ENCODE data around the gene FOXJ3. TPM values are rescaled to one million over a fixed set of nuclear protein-coding genes. Genes with fewer than 3 reads are reported as not detected.

Gene FOXJ3
- total RNA-seq: 10 to 100 TPM; 34.5 to 40.0 (median 36.1) TPM

DNA sequence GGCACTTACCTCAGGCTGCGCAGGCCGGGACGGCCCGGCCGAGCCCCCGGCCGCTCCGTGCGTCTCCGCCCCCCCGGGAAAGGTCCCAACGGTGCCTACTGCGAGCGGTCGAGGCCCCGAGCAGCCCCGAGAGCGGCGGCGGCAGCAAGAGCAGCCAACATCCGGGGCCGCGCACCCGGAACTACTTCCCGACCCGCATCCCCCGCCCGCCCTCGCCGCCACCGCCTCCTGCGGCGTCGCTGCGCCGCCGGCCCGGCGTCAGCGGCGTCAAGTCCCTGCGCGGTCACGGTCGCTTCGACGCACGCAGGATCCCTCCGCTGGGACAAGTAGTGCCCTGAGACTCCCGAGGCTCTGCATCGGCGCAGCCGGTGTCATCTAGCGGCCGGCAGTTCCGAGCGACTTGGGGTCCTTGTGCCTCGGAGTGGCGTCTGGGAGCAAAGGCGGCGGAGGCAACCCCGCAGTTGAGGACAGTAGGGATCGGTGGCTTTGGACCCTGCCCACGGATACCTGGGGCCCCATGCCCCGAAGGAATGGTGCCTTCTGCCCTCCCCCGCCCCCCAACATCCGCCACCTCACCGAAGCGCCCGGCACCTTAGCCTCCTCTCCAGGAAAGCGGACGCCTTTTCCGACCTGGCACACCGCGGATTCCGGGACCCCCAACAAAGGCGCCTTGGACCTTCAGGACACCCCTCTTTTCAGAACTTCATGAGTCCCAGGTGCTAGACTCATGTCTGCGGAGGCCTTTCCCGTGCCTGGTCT, at the start of gene FOXJ3:
Gene FOXJ3 (minus strand): TSS at position 186 of the 759 bp plus-strand sequence. CDS start 24,142 bp downstream, outside the sequence.
- intact Hi-C loops (cut with DNase I): loop anchor here (5.0 to 10.0 kb wide), 4 partner anchors 122 to 350 kb away; partner anchors contain the start of genes PPCS, YBX1 and ZMYND12
- Histone ChIP-seq H3K9me3 (no peaks in the 10 kb centered on the region), H3K27me3 (no peaks in the 10 kb centered on the region), H3K4me1 (peaks cover 28 to 46% (median 42%) of the 10 kb centered on the region in 4 donors), H3K36me3 (no peaks in the 10 kb centered on the region), H3K27ac (replicated peaks in 1 of 4) (peak within 1 kb of the TSS; percentile 92 to 97 (median 96)), H3K4me3 (peak within 1 kb of the TSS; percentile 90 to 99 (median 92))
- DNase-seq (ENCODE audit: extremely low spot score): peak; percentile 94
- TF ChIP-seq POLR2AphosphoS5 (IDR thresholded peaks at IDR 0.05): peak; percentile 80 to 92
- no peak for TF ChIP-seq EP300 (IDR thresholded peaks at IDR 0.05)
- TF ChIP-seq, protein P1, sequence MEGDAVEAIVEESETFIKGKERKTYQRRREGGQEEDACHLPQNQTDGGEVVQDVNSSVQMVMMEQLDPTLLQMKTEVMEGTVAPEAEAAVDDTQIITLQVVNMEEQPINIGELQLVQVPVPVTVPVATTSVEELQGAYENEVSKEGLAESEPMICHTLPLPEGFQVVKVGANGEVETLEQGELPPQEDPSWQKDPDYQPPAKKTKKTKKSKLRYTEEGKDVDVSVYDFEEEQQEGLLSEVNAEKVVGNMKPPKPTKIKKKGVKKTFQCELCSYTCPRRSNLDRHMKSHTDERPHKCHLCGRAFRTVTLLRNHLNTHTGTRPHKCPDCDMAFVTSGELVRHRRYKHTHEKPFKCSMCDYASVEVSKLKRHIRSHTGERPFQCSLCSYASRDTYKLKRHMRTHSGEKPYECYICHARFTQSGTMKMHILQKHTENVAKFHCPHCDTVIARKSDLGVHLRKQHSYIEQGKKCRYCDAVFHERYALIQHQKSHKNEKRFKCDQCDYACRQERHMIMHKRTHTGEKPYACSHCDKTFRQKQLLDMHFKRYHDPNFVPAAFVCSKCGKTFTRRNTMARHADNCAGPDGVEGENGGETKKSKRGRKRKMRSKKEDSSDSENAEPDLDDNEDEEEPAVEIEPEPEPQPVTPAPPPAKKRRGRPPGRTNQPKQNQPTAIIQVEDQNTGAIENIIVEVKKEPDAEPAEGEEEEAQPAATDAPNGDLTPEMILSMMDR (IDR thresholded peaks at IDR 0.05): peak in 1 of 3 experiments; percentile 27
- WGBS: 0% methylated on average over 37 of the region's 79 CpGs

DNA sequence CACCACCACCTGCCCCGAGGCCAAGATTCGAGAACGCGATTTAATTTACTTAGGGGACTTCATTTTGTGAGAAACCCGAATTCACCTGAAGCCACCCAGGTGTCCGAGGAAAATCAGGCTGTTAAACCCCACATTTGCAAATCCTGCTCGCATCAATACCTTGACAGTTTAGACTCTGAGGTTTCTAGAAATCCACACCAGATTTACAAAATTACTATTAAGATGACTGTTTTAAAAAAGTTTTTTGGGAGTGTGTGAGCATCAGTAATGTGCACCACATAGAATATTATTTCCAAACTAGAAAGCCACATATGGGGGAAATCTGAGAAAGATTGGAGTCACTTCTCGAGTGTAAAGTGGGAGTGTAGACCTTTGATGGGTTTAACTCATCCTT, 46.2 kb upstream of the FOXJ3 start:
- Histone ChIP-seq H3K27me3 (no peaks in the 10 kb centered on the region), H3K4me3 (peak overlapping the region; percentile 69 to 86 (median 74))

GRCh38 chr1:42380586-42381279, 45.7 kb upstream of the FOXJ3 start, which contains the start of gene RIMKLA:
Gene RIMKLA (plus strand): TSS chr1:42380792. CDS start chr1:42380935, 143 bp downstream.
- H3K4me3 ChIP-seq: peak within 1 kb of the TSS; percentile 69 to 86 (median 74)
- WGBS: 0% methylated on average over 5 of the region's 101 CpGs
- peaks cover 12 to 28% (median 23%) of the 10 kb centered on the region in 4 donors for H3K4me1 ChIP-seq
- TF ChIP-seq, protein P1 (IDR thresholded peaks at IDR 0.05): peak in 1 of 3 experiments; percentile 5
- TF ChIP-seq EP300 (IDR thresholded peaks at IDR 0.05): no peak
- TF ChIP-seq POLR2AphosphoS5 (IDR thresholded peaks at IDR 0.05): peak in 1 of 2 donors; percentile 22
- TF ChIP-seq POLR2A (IDR thresholded peaks at IDR 0.05; ENCODE audit: low read depth): no peak
- intact Hi-C loops (cut with DNase I): loop anchor here (5.0 kb wide), 1 partner anchor 77 kb away; the partner anchor contains the start of genes PPCS and ZMYND12
- peak within 1 kb of the TSS; percentile 56 to 78 (median 74) for H3K27ac ChIP-seq (replicated peaks in 1 of 4)
- no peaks in the 10 kb centered on the region for H3K36me3 ChIP-seq
- H3K9me3 ChIP-seq: no peaks in the 10 kb centered on the region
- H3K27me3 ChIP-seq: no peaks in the 10 kb centered on the region
- DNase-seq (ENCODE audit: extremely low spot score): no peak

More for the DNA sequence above, 46.2 kb upstream of the FOXJ3 start:
- TF ChIP-seq, protein P1 (IDR thresholded peaks at IDR 0.05): no peak
- TF ChIP-seq POLR2AphosphoS5 (IDR thresholded peaks at IDR 0.05) (no peak), EP300 (IDR thresholded peaks at IDR 0.05) (no peak), POLR2A (IDR thresholded peaks at IDR 0.05; ENCODE audit: low read depth) (no peak)
- Histone ChIP-seq H3K36me3 (no peaks in the 10 kb centered on the region), H3K27ac (replicated peaks in 1 of 4) (peak overlapping the region; percentile 56 to 78 (median 74)), H3K9me3 (no peaks in the 10 kb centered on the region), H3K4me1 (peaks cover 12 to 28% (median 23%) of the 10 kb centered on the region in 4 donors)
- no peak for DNase-seq (ENCODE audit: extremely low spot score)
- WGBS: 26% methylated on average over 8 of the region's 8 CpGs
- intact Hi-C loops (cut with DNase I): loop anchor here (5.0 kb wide), 1 partner anchor 76 kb away; the partner anchor contains the start of genes PPCS and ZMYND12

DNA sequence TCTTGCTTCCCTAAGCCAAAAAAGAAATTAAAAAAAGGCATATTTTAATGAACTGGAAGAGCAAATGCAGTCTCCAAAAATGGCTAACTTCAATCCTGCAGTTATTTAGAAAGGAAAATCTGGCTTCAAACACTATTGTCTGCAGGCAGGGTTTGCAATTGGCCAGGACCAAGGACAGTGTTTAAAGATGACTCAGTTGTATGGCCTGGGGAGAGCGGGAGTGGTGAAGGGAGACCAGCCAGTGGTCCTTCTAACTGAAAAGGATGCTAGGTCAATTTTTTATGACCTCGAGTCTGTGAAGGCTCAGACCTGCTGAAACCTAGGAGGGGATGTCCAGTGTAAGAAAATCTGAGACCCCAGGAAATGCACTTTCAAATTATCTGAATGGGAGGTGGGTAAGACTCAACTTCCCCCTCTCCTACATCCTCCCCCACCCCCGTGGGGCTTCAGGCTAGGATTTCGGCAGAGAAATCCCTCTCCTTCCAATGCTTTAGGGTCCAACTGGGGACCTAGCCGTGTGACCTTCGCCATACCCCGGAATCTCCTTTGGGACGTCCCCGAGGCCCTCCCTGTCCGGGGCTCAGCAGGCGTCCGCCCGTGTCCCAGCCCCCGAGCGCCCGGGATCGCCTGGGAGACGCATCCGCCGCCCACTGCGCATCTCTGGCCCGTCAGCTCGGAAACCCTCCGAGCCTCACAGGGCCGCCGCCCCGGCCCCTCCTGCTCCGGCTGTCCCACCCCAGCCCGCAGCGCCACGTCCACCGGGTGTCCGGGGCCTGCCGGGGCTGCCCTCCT, 45.0 kb upstream of the FOXJ3 start:
- WGBS: 6% methylated on average over 10 of the region's 34 CpGs
- Histone ChIP-seq H3K27me3 (no peaks in the 10 kb centered on the region), H3K9me3 (no peaks in the 10 kb centered on the region), H3K4me1 (peaks cover 12 to 22% (median 20%) of the 10 kb centered on the region in 4 donors), H3K36me3 (no peaks in the 10 kb centered on the region), H3K4me3 (peak overlapping the region; percentile 69 to 86 (median 74)), H3K27ac (replicated peaks in 1 of 4) (peak overlapping the region; percentile 56 to 78 (median 70))
- no peak for TF ChIP-seq POLR2AphosphoS5 (IDR thresholded peaks at IDR 0.05)
- TF ChIP-seq, protein P1 (IDR thresholded peaks at IDR 0.05): no peak
- TF ChIP-seq EP300 (IDR thresholded peaks at IDR 0.05): no peak
- no peak for TF ChIP-seq POLR2A (IDR thresholded peaks at IDR 0.05; ENCODE audit: low read depth)
- no peak for DNase-seq (ENCODE audit: extremely low spot score)
- intact Hi-C loops (cut with DNase I): loop anchor here (5.0 kb wide), 1 partner anchor 77 kb away; the partner anchor contains the start of genes PPCS and ZMYND12

All from esophagus muscularis mucosa (tissue), 4 donors.